Neural progenitor cell (in vitro differentiated cells): ENCODE measurements around the gene OR5H1.

ENCODE experiments used
- CTCF ChIP-seq: fragments of 200-600 bp; sonication (generic); IDR thresholded peaks from 2 replicates; pipeline ENCODE4 v1.5.1; 2017; ENCODE audit warnings: antibody characterized with exemption, mild to moderate bottlenecking
- EZH2 ChIP-seq: fragments of 200-600 bp; sonication (generic); IDR thresholded peaks from 2 replicates; pipeline ENCODE4 v1.6.1; 2017; ENCODE audit warnings: antibody characterized with exemption, mild to moderate bottlenecking, moderate library complexity
- EZH2phosphoT487 ChIP-seq: fragments of 200-600 bp; sonication (generic); IDR thresholded peaks from 2 replicates; pipeline ENCODE4 v1.6.1; 2017; ENCODE audit warnings: antibody characterized with exemption

DNA sequence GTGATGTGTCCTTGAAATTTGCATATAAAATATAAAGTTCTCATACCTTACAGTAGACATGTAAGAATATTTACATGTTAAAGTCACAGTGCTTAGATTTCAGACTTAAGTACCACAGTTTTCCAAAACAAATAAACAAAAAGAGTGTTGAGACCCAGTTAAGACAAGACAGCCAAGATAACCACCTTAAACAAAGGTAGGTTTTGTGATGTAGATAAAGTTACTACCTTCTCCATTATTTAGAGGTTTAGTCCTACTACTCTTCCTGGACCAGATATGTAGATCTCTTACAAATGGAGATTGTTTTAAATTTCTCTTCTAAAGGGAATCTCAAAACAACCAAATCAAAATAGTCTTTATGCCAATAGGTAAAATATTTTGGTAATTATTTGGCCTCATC, 51.7 kb downstream of the OR5H1 start:
- TF ChIP-seq CTCF (no peak), EZH2 (no peak), EZH2phosphoT487 (no peak)
